NCI-H1417 treated with DMSO at 0.1 percent for 48 hours (cell line): ENCODE data around the gene BCL2L15.

ENCODE experiments used
- DNase-seq: peaks from one replicate; lab custom pipeline; 2025; lab: John Stamatoyannopoulos, UW

BCL2L15 gene

GRCh38 chr1:113887402-113888175 lies at the start of gene BCL2L15:
Gene BCL2L15 (minus strand): TSS chr1:113887581. CDS start chr1:113887375, 206 bp downstream.
- no peak for DNase-seq

GRCh38 chr1:113937146-113937545 lies 49.8 kb upstream of the BCL2L15 start:
- DNase-seq, result no peak

- DNase-seq, result no peak
Observed at GRCh38 chr1:113935970-113936369, 48.6 kb upstream of the BCL2L15 start.

GRCh38 chr1:113935176-113935575 lies 47.8 kb upstream of the BCL2L15 start:
- DNase-seq, result no peak

GRCh38 chr1:113934511-113935055 lies 47.2 kb upstream of the BCL2L15 start:
- DNase-seq, result no peak

- no peak for DNase-seq
Observed at GRCh38 chr1:113934006-113934405, 46.6 kb upstream of the BCL2L15 start.

- DNase-seq, result no peak
Observed at GRCh38 chr1:113931451-113931851, 44.1 kb upstream of the BCL2L15 start.

GRCh38 chr1:113930499-113931161 lies 43.2 kb upstream of the BCL2L15 start:
- DNase-seq, result no peak

GRCh38 chr1:113929750-113930498 lies 42.5 kb upstream of the BCL2L15 start:
- no peak for DNase-seq

GRCh38 chr1:113928941-113929749 lies 41.8 kb upstream of the BCL2L15 start, which contains the start of gene HIPK1:
Gene HIPK1 (plus strand): TSS chr1:113929324.
- peak; percentile 58 for DNase-seq

GRCh38 chr1:113928187-113928930 lies 41.0 kb upstream of the BCL2L15 start:
- DNase-seq, result no peak

- DNase-seq, result no peak
Observed at GRCh38 chr1:113924473-113924872, 37.1 kb upstream of the BCL2L15 start.

- DNase-seq, result no peak
Observed at GRCh38 chr1:113922957-113923356, 35.6 kb upstream of the BCL2L15 start.

- DNase-seq, result no peak
Observed at GRCh38 chr1:113918243-113918642, 30.9 kb upstream of the BCL2L15 start.

- DNase-seq, result no peak
Observed at GRCh38 chr1:113917400-113918082, 30.2 kb upstream of the BCL2L15 start.

GRCh38 chr1:113916974-113917373 lies 29.6 kb upstream of the BCL2L15 start:
- no peak for DNase-seq

- no peak for DNase-seq
Observed at GRCh38 chr1:113913887-113914664, 26.7 kb upstream of the BCL2L15 start.

GRCh38 chr1:113913312-113913668 lies 25.9 kb upstream of the BCL2L15 start:
- no peak for DNase-seq

- no peak for DNase-seq
Observed at GRCh38 chr1:113912594-113913311, 25.4 kb upstream of the BCL2L15 start.
